Measurements from ENCODE around the gene STEAP1. TPM values are rescaled to one million over a fixed set of nuclear protein-coding genes. Genes with fewer than 3 reads are reported as not detected.

The STEAP1 gene
- total RNA-seq, 2 experiments from 2014 or later: 0.41 to 0.50 TPM

Other genes starting within 250 kb of the STEAP1 start
- gene STEAP2, start 57.3 kb downstream of the STEAP1 start, total RNA-seq: not detected
- under 1 TPM in 1 of 2 experiments, not detected in 1; 0.48 TPM for gene CFAP69, start 90.7 kb downstream of the STEAP1 start, total RNA-seq
- gene FAM237B, start 166.8 kb downstream of the STEAP1 start, total RNA-seq: not detected
- 10 to 100 TPM; 32.9 to 33.2 TPM for gene GTPBP10, start 192.2 kb downstream of the STEAP1 start, total RNA-seq
- 1 to 10 TPM; 6.9 to 8.3 TPM for gene CLDN12, start 249.0 kb downstream of the STEAP1 start, total RNA-seq